Trophoblast cell (in vitro differentiated cells and primary cell): ENCODE results near the gene SPIRE1.

Experiments
- DNase-seq, 2 donors: peaks; one replicate each; pipeline ENCODE4 v3.0.0-alpha.2; 2016
- H2AFZ ChIP-seq: 2 replicates; pipeline ENCODE4 v1.6.1; 2013; ENCODE audit warnings: low read length, moderate library complexity, mild to moderate bottlenecking; ENCODE audit not compliant: insufficient read depth, poor library complexity
- H2AK5ac ChIP-seq: 2 replicates; pipeline ENCODE4 v1.6.1; 2013; ENCODE audit warnings: mild to moderate bottlenecking, low read length
- H2BK120ac ChIP-seq: 2 replicates; pipeline ENCODE4 v1.6.1; 2013; ENCODE audit warnings: low read length, mild to moderate bottlenecking, moderate library complexity; ENCODE audit not compliant: insufficient read depth, poor library complexity
- H2BK12ac ChIP-seq: 2 replicates; pipeline ENCODE4 v1.6.1; 2013; ENCODE audit warnings: mild to moderate bottlenecking, low read length, moderate library complexity
- H2BK5ac ChIP-seq: 2 replicates; pipeline ENCODE4 v1.6.1; 2013; ENCODE audit warnings: low read length, low read depth, moderate library complexity, mild to moderate bottlenecking; ENCODE audit not compliant: poor library complexity
- H3K14ac ChIP-seq: 2 replicates; pipeline ENCODE4 v1.6.1; 2013; ENCODE audit warnings: mild to moderate bottlenecking, low read length
- H3K18ac ChIP-seq: 2 replicates; pipeline ENCODE4 v1.6.1; 2013; ENCODE audit warnings: mild to moderate bottlenecking, low read length
- H3K23ac ChIP-seq: 2 replicates; pipeline ENCODE4 v1.6.1; 2013; ENCODE audit warnings: low read length
- H3K27ac ChIP-seq: 2 replicates; pipeline ENCODE4 v1.5.1; 2013; ENCODE audit warnings: low read depth, mild to moderate bottlenecking, inconsistent platforms, low read length, moderate library complexity
- H3K27me3 ChIP-seq: 2 replicates; pipeline ENCODE4 v1.6.1; 2013; ENCODE audit warnings: inconsistent platforms, mild to moderate bottlenecking, low read length, moderate library complexity; ENCODE audit not compliant: insufficient read depth
- H3K36me3 ChIP-seq, 2 experiments: 1 replicate in 1 of 2; 2 replicates in 1 of 2; pipeline ENCODE4 v1.6.1; 2013; ENCODE audit warnings: low read length in 2 of 2, mild to moderate bottlenecking in 2 of 2, moderate library complexity in 1 of 2; ENCODE audit not compliant: insufficient read depth in 2 of 2, control insufficient read depth in 1 of 2
- H3K4ac ChIP-seq: 2 replicates; pipeline ENCODE4 v1.6.1; 2013; ENCODE audit warnings: low read depth, mild to moderate bottlenecking, low read length, moderate library complexity
- H3K4me1 ChIP-seq, 2 experiments: 1 replicate in 1 of 2; 2 replicates in 1 of 2; pipeline ENCODE4 v1.6.1; 2013; ENCODE audit warnings: low read length in 2 of 2, mild to moderate bottlenecking in 2 of 2, moderate library complexity in 1 of 2; ENCODE audit not compliant: insufficient read depth in 2 of 2, control insufficient read depth in 1 of 2
- H3K4me2 ChIP-seq: 2 replicates; pipeline ENCODE4 v1.6.1; 2013; ENCODE audit warnings: inconsistent platforms, mild to moderate bottlenecking, low read length, moderate library complexity
- H3K4me3 ChIP-seq: 2 replicates; pipeline ENCODE4 v1.5.1; 2013; ENCODE audit warnings: mild to moderate bottlenecking, low read depth, low read length, inconsistent platforms
- H3K79me1 ChIP-seq: one replicate; pipeline ENCODE4 v1.6.1; 2013; ENCODE audit warnings: low read length
- H3K79me2 ChIP-seq: 2 replicates; pipeline ENCODE4 v1.6.1; 2013; ENCODE audit warnings: low read length, mild to moderate bottlenecking; ENCODE audit not compliant: control insufficient read depth, insufficient read depth, poor library complexity
- H3K9ac ChIP-seq: 2 replicates; pipeline ENCODE4 v1.6.1; 2013; ENCODE audit warnings: mild to moderate bottlenecking, low read length
- H3K9me3 ChIP-seq: 2 replicates; pipeline ENCODE4 v1.6.1; 2013; ENCODE audit warnings: low read depth, mild to moderate bottlenecking, control low read depth, inconsistent platforms, low read length; ENCODE audit not compliant: insufficient read depth
- H4K12ac ChIP-seq: 2 replicates; pipeline ENCODE4 v1.6.1; 2013; ENCODE audit warnings: low read depth, mild to moderate bottlenecking, low read length, moderate library complexity
- H4K8ac ChIP-seq: 2 replicates; pipeline ENCODE4 v1.6.1; 2013; ENCODE audit warnings: low read depth, mild to moderate bottlenecking, low read length, moderate library complexity
- H4K91ac ChIP-seq: one replicate; pipeline ENCODE4 v1.6.1; 2013; ENCODE audit warnings: low read depth, mild to moderate bottlenecking, low read length, moderate library complexity
- WGBS: extraction: QIAGEN DNeasy Blood & Tissue Kit; methylation state at CpG from one replicate; pipeline ENCODE4 v1.1.7; 2013; ENCODE audit warnings: missing lambda C conversion rate; ENCODE audit not compliant: insufficient read length, insufficient coverage; ENCODE audit errors: extremely low coverage; 5-methylcytosine and 5-hydroxymethylcytosine counted together

The SPIRE1 gene

DNA sequence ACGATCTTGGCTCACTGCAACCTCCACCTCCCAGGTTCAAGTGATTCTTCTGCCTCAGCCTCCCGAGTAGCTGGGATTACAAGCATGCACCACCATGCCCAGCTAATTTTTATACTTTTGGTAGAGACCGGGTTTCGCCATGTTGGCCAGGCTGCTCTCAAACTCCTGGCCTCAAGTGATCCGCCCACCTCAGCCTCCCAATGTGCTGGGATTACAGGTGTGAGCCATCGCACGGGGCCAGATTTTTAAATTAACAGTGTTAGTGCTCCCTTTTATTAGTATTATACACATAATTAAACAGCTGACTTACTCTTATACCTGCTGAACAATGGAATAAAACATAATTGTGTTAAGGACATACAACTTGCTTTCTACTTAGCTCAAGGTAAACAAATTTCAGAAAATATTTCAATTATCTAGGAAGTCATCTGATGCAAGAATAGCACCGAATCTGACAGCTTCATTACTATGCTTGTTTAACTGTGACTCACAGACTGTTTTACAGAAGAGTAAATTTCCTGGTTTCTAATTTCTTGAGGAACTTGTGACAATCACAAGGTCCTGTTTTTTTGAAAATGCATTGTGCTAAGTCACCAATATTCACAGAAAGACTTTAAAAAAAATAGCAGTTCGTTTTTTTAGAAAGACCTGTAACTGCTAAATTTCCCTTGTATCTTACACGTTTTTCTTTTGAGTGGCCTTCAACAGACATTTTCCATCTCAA lies 51.2 kb downstream of the SPIRE1 start:
- Histone ChIP-seq H4K12ac (no peak overlapping the region), H3K23ac (no peak overlapping the region), H3K18ac (no peak overlapping the region), H3K4me3 (no peak overlapping the region), H3K4me1 (no peaks in the 10 kb centered on the region), H2BK5ac (no peak overlapping the region), H4K8ac (no peak overlapping the region), H3K9me3 (no peaks in the 10 kb centered on the region), H3K4me2 (no peak overlapping the region), H3K79me2 (no peaks in the 10 kb centered on the region), H3K4ac (no peak overlapping the region), H2AFZ (no peak overlapping the region), H3K9ac (no peak overlapping the region), H2BK12ac (no peak overlapping the region), H3K27me3 (no peaks in the 10 kb centered on the region), H3K36me3 (no peaks in the 10 kb centered on the region), H3K27ac (no peak overlapping the region), H3K79me1 (no peaks in the 10 kb centered on the region), H2BK120ac (no peak overlapping the region), H4K91ac (no peak overlapping the region), H2AK5ac (no peak overlapping the region), H3K14ac (no peak overlapping the region)
- no CpG with 5 or more reads among the region's 10 CpGs for WGBS
- peak in 1 of 2 donors; percentile 69 for DNase-seq

- Histone ChIP-seq H3K4me2 (no peak overlapping the region), H3K4ac (no peak overlapping the region), H3K79me1 (no peaks in the 10 kb centered on the region), H4K8ac (no peak overlapping the region), H3K9me3 (no peaks in the 10 kb centered on the region), H3K23ac (no peak overlapping the region), H3K4me3 (no peak overlapping the region), H3K4me1 (no peaks in the 10 kb centered on the region), H4K91ac (no peak overlapping the region), H3K27me3 (no peaks in the 10 kb centered on the region), H3K27ac (no peak overlapping the region), H3K9ac (no peak overlapping the region), H3K14ac (no peak overlapping the region), H2BK5ac (no peak overlapping the region), H3K36me3 (no peaks in the 10 kb centered on the region), H4K12ac (no peak overlapping the region), H2AK5ac (no peak overlapping the region), H3K18ac (no peak overlapping the region), H2AFZ (no peak overlapping the region), H2BK12ac (no peak overlapping the region), H2BK120ac (no peak overlapping the region), H3K79me2 (no peaks in the 10 kb centered on the region)
- DNase-seq = peak in 1 of 2 donors; percentile 13
- no CpG with 5 or more reads among the region's 3 CpGs for WGBS
These were observed 53.4 kb downstream of the SPIRE1 start for GRCh38 chr18:12604445-12605007.

- no peak overlapping the region for H3K14ac ChIP-seq
- no peak overlapping the region for H3K23ac ChIP-seq
- H3K9me3 ChIP-seq = no peaks in the 10 kb centered on the region
- H2BK12ac ChIP-seq = no peak overlapping the region
- H3K18ac ChIP-seq = no peak overlapping the region
- H2BK120ac ChIP-seq = no peak overlapping the region
- DNase-seq = no peak
- no peak overlapping the region for H2BK5ac ChIP-seq
- peaks cover 2% of the 10 kb centered on the region for H3K79me1 ChIP-seq
- H3K27me3 ChIP-seq = no peaks in the 10 kb centered on the region
- WGBS = no CpG with 5 or more reads among the region's 3 CpGs
- no peak overlapping the region for H4K12ac ChIP-seq
- H2AK5ac ChIP-seq = no peak overlapping the region
- H4K8ac ChIP-seq = no peak overlapping the region
- H3K4me2 ChIP-seq = no peak overlapping the region
- H3K4me1 ChIP-seq = peaks cover 0 to 3% of the 10 kb centered on the region in 2 experiments
- H2AFZ ChIP-seq = no peak overlapping the region
- no peak overlapping the region for H3K9ac ChIP-seq
- H3K27ac ChIP-seq = no peak overlapping the region
- no peak overlapping the region for H4K91ac ChIP-seq
- no peaks in the 10 kb centered on the region for H3K36me3 ChIP-seq
- no peaks in the 10 kb centered on the region for H3K79me2 ChIP-seq
- no peak overlapping the region for H3K4ac ChIP-seq
- H3K4me3 ChIP-seq = no peak overlapping the region
These were observed 57.9 kb downstream of the SPIRE1 start for GRCh38 chr18:12599966-12600365.

DNA sequence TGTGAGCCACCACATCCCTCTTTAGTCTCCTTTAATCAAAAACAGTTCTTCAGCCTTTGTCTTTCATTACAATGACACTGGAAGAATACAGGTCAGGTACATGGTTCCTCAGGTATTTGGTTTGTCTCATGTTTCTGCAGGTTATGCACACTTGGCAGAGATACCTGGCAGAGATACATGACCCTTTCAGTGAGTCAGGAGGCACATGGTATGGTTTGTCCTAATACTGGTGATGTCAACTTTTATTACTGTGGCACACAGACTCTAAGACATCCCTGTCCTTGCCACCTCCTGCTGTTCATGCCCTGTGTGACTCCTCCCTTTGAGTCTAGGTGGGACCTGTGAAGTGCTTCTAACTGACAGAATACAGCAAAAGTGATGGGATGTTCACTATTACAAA lies 58.4 kb downstream of the SPIRE1 start:
- Histone ChIP-seq H2BK12ac (no peak overlapping the region), H3K79me1 (peaks cover 2% of the 10 kb centered on the region), H3K4me3 (no peak overlapping the region), H3K9ac (no peak overlapping the region), H3K79me2 (no peaks in the 10 kb centered on the region), H2BK5ac (no peak overlapping the region), H3K14ac (no peak overlapping the region), H3K23ac (no peak overlapping the region), H2AK5ac (no peak overlapping the region), H4K8ac (no peak overlapping the region), H3K9me3 (no peaks in the 10 kb centered on the region), H3K27ac (no peak overlapping the region), H3K4ac (no peak overlapping the region), H4K12ac (no peak overlapping the region), H3K27me3 (no peaks in the 10 kb centered on the region), H3K4me1 (peaks cover 0 to 3% of the 10 kb centered on the region in 2 experiments), H4K91ac (no peak overlapping the region), H2BK120ac (no peak overlapping the region), H3K18ac (no peak overlapping the region), H3K4me2 (no peak overlapping the region), H2AFZ (no peak overlapping the region), H3K36me3 (no peaks in the 10 kb centered on the region)
- no peak for DNase-seq
